Stimulated activated CD4-positive, alpha-beta T cell treated with anti-CD3 and anti-CD28 coated beads, Interleukin-4, amount 100 ng/mL, for 24 hours (primary cell): ENCODE measurements around the gene PAM.
"Not testable (repeated sequence)": the region's sequence is repeated elsewhere in the genome, so short reads cannot be mapped to it uniquely, and the experiment has no call there.

Experiments used
- DNase-seq: peaks from one replicate; pipeline ENCODE4 v3.0.0-alpha.2; 2020

Gene PAM

DNA sequence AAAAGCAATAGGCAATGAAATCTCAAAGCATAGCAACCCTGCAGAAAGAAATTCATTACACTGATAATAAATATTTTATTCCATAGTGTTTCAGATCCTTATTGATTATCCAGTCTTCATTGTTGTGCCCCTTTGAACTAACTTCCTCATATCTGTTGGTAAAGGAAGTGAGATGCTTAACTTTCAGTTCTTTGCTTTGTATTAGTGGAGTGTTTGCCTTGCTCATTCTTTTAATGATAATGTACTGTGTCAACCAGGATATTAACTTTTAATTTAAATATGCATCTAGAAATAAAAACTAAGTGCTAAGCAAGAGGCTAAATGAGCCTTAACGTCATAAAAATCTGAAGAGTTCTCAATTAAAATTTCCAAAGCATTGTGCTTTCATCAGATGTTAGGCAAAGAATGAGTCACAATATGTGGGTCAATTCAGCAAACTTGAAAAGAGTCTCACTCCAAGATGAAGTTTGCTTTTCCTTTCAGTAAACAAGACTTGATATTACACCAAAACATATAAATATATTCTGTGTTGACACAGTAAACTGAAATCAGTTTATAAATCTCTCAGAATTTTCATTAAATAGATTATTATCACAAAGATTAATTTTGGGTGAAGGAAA is 258.9 kb downstream of the PAM start:
- DNase-seq = no peak

DNA sequence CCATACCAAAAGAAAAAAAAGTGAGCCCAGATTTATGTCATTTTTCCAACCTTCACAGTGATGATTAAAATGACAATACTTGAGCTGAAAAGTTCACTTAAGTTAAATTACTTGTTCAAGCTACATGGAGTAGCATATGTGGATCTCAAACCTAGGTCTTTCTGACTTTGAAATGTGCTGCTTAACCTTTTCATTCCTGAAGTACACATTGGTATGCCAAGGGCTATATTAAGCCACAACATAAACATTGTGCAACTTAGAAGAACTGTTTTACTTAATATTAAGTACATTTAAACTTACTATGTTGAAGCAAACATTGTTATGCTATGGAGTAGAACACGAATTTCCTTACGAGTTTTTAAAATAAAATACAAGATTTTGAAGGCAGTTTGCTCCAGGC is 259.9 kb downstream of the PAM start:
- no peak for DNase-seq

DNA sequence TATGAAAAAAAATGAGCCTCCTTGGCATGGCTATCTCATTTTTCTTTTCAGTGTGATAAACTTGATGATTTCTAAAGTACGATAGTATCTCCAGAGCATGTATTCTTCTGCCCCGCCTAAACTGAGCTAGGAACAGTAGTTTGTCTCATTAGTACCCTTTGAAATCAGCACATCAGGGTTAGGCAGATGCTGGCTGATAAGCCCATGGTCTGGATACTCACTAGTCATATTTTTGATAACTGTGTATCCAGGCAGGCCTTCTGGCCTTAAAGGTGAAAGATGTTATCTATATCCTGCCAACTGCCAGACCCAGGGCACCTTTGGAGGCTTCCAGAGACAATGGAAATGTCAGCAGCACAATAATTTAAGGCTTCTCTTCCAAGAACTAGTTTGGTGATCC is 261.1 kb downstream of the PAM start:
- DNase-seq = no peak

DNA sequence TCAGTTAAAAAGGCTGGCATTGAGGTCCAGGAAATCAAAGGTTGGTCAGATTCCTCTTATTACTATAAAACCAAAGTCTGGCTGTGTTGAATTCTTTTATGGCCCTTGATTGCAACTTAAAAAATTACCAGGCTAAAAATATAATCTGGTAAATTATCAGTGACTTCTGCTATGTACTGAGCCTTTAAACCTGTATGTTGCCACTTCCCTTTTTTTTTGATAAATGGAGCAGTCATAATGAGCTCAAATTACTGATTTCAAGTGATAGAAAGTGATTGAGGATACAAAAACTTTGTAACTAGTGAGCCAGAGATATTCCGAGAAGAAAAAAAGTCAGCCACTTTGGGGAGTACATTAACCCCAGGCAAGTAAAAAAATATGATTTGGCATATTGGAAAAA is 264.7 kb downstream of the PAM start:
- DNase-seq = no peak

DNA sequence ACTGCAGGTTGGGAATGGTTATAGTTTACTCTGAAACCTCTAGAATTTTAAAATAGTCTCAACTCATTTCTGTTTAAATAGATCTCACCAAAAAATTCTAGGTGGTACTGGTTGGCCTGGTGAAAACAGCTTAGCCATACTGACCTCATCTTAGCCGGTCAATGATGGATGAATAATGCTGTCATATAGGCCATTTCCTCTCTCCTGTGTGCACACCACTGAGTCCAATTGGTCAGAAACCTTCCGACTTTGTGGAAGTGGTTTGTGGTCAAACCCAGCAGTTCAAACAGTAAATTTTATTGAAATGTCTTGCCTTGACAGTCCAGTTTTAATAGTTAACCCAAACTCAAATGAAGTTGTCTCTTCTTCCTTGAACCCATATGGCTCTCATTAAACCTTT is 266.2 kb downstream of the PAM start:
- no peak for DNase-seq

DNA sequence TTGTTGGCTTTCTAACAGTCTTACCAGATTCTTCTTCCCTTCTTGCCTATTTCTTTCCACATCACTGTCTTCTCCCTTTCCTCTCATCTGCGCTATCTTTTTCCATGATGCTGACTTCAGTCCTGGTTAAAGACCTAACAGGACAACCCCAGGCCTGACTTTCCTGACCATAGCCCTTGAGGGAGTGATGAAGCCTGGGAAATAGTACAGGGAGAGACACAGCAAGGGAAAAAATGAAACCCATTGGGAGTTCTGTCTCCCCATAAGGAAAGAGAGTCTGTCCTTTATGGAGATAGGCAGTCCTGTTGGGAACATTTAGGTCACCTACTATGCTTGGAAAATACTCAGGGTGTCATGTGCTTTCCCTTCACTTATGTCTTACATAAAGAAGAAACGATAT is 272.2 kb downstream of the PAM start:
- no peak for DNase-seq

DNA sequence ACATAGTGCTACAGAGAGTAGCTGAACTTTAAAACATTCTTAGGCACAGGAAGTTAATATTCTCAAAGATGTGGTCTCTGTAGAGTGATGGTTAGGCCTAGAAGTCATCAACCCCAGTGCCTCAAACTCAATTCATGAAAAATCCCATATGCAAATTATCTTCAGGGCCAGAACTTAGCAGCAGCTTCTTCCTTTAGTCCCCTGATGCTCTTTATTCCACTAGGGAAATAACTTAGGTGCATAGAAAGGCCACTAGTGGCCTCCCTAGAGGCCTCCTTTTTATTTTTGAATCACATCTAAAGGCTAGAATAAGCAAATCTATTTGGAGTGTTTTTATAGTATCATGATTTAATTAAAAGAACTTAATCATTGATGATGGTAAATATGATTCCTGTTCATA is 276.5 kb downstream of the PAM start:
- DNase-seq = no peak

DNA sequence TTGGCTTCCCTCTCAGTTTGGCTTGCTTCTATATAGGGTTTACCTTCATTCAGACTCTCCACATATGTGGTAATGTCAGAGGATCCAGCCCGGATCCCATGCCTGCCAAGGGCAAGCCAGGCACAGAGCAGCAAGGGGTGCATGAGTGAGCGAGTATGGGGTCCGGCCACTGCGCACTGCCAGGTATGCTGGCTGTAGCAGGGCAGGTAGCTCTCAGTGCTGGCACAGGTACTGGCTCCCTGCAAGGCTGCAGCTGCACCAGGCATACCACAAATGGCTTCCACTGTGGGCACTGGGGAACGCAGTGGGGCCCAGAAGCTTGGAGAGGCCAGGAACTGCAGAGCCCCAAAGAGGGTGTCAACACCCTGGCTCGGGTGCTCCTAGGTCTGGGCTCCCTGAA is 278.6 kb downstream of the PAM start:
- no peak for DNase-seq

DNA sequence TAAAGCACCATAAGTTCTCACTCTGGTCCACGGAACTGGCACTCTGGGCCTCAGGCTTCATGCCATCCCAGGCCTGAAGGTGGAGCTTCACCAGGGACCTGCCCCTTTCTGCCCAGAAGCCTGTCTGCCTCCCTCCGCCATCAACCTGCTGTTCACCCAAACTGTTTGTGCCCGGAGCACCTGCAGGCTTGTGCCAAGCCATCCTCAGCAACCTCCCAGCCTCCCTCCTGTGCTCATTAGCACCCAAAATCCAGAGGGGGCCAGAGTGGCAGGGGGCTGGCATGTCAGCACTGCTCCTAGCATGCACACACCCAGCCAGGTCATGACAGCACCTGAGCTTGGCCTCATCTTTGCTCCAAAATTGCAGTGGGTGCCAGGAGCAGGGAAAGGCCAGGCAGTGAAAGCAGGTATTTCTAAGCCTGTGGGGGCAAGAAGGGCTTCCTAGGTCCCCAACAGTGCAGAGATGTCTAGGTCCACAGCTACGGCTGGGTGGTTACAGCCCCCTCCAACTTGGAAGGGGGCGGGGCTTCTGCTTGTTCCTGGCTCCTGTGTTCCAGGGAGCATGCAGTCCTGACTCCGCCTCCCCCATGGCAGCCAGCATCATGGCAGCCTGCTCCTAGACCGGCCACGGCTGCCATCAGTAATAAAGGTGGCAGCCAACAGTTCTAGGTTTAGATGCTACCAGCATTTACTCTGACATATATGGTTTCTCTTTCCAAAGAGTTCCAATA is 279.7 kb downstream of the PAM start:
- no peak for DNase-seq

DNA sequence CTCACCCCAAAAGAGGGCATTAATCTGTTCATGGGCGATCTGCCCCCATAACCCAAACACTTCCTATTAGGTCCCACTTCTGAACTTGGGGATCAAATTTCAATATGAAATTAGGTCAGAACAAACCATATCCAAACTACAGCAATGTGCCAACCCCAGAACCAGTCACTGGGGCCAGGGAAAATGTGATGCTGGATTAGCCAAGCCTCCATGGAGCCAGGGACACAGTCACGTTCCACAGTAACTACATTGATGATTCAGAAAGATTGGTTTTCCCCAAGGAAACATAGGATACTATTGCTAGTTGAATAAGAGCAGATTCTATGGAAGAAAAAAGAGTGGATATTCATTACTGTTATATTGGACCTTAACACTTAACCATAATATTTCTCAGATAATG is 280.6 kb downstream of the PAM start:
- no peak for DNase-seq

DNA sequence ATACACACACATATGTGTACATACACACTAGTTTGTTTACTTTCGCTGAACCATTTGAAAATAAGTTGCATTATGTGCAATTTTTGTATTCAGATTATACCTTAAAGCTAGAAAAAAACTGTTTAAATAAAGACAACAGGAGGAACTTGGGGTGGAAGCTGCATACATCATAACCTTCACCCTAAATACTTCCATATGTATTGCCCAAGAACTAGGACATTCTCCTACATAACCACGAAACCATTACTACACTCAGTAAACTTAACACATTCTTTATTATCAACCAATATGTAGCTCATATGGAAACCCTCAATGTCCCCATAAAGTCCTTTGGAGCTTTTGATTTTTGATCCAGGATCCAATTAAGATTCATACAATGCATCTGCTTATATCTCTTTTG is 281.5 kb downstream of the PAM start:
- DNase-seq = no peak

DNA sequence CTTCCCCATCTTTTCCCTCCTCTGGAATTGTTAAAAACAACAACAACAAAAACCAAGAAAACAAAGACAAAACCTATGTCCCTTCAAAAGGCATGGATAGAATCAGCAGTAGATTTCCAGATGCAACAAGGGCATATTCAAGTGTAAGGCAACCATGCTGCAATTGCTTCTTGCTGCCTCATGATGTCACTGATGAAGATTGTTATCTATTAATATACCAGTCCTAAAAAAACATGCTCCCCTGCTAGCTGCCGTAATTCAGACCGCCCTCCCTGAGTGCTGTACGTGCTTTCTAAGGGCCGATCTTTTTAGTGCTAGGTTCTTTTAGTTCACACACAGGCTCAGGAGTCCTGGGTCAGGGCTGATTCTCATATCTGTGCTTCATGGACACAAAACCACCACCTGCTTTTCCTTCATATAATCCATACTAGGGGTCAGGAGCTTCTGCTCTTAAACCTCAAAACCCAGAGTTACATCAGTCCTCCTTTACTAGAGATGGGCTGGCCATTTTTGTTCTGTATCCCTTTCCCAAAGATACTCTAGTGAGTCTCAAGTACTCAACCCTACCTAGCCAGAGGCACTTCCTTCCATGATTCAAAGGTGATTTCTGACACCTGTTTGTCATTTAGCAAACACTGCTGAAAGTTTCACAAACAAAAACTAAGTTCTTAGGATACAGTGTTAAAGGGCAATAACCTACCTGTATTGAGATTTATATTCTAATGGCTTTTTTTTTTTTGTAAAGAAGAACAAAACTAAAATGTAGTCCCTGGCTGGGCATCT is 282.8 kb downstream of the PAM start:
- DNase-seq = no peak

DNA sequence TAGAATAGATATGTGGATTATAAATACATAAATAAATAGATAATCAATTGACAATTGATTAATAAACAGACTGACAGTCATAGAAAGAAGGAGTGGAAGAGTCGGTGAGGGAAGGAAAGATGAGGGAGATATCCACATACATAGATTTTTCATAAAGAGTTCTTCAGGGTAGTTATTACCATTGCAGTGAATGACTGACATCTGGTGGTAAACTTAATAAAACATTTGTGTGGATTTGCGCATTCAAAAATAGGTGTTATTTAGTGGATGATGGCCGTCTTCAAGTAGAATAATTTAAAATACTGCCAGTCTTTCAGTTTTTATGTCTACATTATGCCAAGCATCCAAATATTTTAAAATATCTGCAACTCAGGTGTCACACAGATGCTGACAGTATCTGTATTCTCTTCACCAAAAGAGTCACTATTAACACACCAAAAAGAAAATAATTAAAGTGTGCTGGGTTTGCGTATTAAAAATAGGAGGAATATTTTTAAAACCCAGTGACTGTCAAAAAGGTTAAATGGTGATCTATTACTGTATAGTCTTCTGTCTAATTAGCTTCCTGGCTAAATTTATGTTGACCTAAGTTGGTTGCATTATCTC is 286.1 kb downstream of the PAM start:
- no peak for DNase-seq

DNA sequence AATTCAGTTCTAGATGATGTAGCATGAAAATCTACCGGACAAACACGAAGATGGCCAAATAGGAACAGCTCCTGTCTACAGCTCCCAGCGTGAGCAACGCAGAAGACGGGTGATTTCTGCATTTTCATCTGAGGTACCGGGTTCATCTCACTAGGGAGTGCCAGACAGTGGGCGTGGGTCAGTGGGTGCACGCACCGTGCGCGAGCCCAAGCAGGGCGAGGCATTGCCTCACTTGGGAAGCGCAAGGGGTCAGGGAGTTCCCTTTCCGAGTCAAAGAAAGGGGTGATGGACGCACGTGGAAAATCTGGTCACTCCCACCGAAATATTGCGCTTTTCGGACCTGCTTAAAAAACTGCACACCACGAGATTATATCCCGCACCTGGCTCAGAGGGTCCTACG is 291.6 kb downstream of the PAM start:
- not testable (repeated sequence) for DNase-seq

DNA sequence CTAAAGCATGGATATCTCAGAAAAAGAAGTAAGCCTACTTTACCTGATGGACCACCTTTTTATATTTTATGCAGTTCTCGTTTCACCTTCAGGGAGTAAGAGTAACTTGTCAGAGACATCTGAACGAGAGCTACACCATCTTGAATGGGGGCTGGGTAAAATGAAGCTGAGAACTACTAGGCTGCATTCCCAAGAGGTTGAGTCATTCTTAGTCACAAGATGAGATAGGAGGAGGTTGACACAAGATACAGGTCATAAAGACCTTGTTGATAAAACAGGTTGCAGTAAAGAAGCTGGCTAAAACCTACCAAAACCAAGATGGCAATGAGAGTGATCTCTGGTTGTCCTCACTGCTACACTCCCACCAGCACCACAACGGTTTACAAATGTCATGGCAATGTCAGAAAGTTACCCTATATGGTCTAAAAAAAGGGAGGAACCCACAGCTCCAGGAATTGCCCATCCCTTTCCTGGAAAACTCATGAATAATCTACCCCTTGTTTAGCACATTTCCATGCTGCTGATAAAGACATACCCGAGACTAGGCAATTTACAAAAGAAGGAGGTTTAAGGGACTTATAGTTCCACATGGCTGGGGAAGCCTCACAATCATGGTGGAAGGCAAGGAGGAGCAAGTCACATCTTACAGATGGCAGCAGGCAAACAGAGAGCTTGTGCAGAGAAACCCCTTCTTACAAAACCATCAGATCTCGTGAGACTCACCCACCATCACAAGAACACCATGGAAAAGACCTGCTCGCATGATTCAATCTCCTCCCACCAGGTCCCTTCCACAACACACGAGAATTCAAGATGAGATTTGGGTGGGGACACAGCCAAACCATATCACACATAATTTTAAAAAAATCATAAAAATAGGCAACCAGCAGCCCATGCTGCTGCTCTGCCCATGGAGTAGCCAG is 302.4 kb downstream of the PAM start:
- no peak for DNase-seq

DNA sequence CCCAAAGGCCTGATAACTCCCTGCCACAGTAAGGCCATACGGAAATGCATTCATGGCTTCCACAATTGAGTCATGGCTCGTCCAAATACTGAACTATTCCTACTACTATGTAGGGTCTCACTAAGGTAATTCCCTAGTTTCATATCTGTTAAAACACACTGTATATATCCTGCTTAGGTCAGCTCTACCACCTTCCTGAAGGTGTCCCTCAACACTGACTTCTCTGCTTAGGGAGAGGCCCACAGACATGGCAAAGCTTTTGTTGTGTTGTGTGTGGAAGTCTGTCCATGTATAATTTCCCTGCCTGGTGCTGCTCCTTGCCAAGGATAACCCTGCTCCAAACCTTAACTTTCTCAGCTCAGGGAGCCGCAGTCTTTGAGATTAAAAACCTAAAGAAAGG is 304.4 kb downstream of the PAM start:
- no peak for DNase-seq

DNA sequence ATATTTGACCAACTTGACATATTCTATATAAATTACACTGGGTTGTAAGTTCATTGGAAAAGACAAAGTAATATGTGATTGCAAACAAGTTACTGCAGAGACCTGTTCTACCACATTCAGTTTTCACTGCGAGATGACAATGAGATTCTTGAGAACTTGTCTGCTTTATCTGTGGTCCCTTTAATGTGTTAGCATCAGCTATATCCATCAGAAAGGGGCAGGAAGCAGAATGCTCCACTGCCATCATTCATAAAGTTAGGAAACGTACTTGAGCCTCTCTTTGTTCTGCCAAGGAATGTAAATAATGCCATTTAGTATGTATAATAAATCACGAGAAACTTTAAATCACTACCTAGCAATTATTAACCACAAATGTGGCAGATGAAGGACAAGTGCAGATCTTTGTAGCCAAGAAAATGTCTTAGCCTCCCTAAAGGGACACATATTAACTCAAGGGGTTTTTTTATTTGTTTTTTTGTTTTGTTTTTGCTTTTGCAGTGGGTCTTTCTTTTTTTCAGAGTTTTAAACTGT is 305.4 kb downstream of the PAM start:
- DNase-seq = no peak

DNA sequence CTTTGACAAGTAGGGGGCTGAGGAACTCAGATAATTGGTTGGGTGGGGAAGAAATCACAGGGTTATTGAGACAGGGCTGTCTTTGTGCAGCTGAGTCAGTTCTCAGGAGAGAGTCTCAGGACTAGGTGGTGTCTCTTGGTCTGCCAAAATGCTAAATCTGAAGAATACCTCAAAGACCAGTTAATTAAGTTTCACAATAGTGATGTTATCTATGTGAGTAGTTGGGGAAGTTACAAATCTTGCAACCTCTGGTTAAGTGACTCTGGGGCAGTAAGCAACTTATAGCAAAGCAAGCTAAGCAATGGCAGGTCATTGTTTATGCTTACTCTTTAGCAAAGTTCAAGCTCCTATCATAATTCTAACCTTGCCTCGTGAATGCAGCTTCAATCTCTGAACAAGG is 311.2 kb downstream of the PAM start:
- DNase-seq = no peak

DNA sequence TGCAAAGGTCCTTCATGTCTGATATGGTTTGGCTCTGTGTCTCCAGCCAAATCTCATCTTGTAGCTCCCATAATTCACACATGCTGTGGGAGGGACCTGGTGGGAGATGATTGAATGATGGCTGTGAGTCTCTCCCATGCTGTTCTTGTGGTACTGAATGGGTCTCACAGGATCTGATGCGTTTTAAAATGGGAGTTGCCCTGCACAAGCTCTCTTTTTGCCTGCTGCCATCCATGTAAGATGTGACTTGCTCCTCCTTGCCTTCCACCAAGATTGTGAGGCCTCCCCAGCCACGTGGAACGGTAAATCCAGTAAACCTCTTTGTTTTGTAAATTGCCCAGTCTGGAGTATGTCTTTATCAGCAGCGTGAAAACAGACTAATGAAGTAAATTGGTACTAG is 318.4 kb downstream of the PAM start:
- DNase-seq = not testable (repeated sequence)

DNA sequence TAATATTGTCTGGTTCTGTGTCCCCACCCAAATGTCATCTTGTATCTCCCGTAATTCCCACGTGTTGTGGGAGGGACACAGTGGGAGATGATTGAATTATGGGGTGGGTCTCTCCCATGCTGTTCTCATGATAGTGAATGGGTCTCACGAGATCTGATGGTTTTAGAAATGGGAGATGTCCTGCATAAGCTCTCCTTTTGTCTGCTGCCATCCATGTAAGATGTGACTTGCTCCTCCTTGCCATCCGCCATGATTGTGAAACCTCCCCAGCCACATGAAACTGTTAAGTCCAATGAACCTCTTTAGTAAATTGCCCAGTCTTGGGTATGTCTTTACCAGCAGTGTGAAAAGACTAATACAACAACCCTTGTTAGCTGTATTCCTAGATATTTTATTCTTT is 320.3 kb downstream of the PAM start:
- DNase-seq = no peak
